Esophagus muscularis mucosa (tissue), 4 donors: Measurements from ENCODE around the gene ADH1C. TPM values are rescaled to one million over a fixed set of nuclear protein-coding genes. Genes with fewer than 3 reads are reported as not detected.

Source experiments
- DNase-seq: peaks from one replicate; pipeline ENCODE4 v3.0.0-alpha.2; 2017; ENCODE audit errors: extremely low spot score
- H3K27ac ChIP-seq, 4 donors: fragments of 200-600 bp; sonication (generic); replicated peaks in 1 of 4; 1 replicate in 3 of 4; 2 replicates in 1 of 4; pipeline ENCODE4 v1.5.1; 2016 to 2019; ENCODE audit warnings: mild to moderate bottlenecking in 1 of 4
- H3K27me3 ChIP-seq, 4 donors: fragments of 200-600 bp; sonication (generic); one replicate each; pipeline versions ENCODE4 v1.5.1 to v1.6.0; 2016 to 2019
- H3K36me3 ChIP-seq, 4 donors: fragments of 200-600 bp; sonication (generic); one replicate each; pipeline ENCODE4 v1.5.1; 2016 to 2019
- H3K4me1 ChIP-seq, 4 donors: fragments of 200-600 bp; sonication (generic); one replicate each; pipeline ENCODE4 v1.5.1; 2016 to 2019
- H3K4me3 ChIP-seq, 4 donors: fragments of 200-600 bp; sonication (generic); 1 replicate in 2 of 4; 2 replicates in 2 of 4; pipeline ENCODE4 v1.5.1; 2016 to 2019; ENCODE audit warnings: mild to moderate bottlenecking in 4 of 4, moderate library complexity in 1 of 4
- H3K9me3 ChIP-seq, 4 donors: fragments of 200-600 bp; sonication (generic); 1 replicate in 3 of 4; 2 replicates in 1 of 4; pipeline ENCODE4 v1.5.1; 2016 to 2019
- EP300 ChIP-seq: sonication (generic); formaldehyde crosslinking; IDR thresholded peaks from one replicate; pipeline ENCODE4 v1.6.1; 2017; ENCODE audit warnings: antibody characterized with exemption
- POLR2A ChIP-seq: fragments of 450-650 bp; IDR thresholded peaks from one replicate; pipeline ENCODE4 v1.6.1; 2017; ENCODE audit warnings: antibody characterized with exemption, moderate library complexity, mild to moderate bottlenecking, low read depth
- POLR2AphosphoS5 ChIP-seq, 2 donors: sonication (generic); formaldehyde crosslinking; IDR thresholded peaks; one replicate each; pipeline ENCODE4 v1.6.1; 2017; ENCODE audit warnings: antibody characterized with exemption in 2 of 2
- WGBS: methylation state at CpG from one replicate; pipeline ENCODE4 v1.1.5; 2018; 5-methylcytosine and 5-hydroxymethylcytosine counted together
- intact Hi-C: fragments of 100-400 bp; cut with DNase I; formaldehyde crosslinking; loops from one replicate; pipeline ENCODE4 v1.15.1; 2023
- total RNA-seq, 4 donors: library from RNA; depleted of rRNA; stranded (reverse); fragments of >200 nt; gene quantifications; one replicate each; pipeline versions ENCODE4 v1.1.0 to v1.2.1, GENCODE V29; 2016
- TF ChIP-seq, protein P1 (sequence below), 3 experiments: fragments of 200-600 bp in 2 of 3; fragments of 450-650 bp in 1 of 3; sonication (generic) in 2 of 3; IDR thresholded peaks; one replicate each; pipeline ENCODE4 v1.5.1; 2017 to 2019; ENCODE audit warnings: antibody characterized with exemption in 3 of 3, mild to moderate bottlenecking in 2 of 3, moderate library complexity in 1 of 3

Gene ADH1C
- total RNA-seq, 4 donors from 2014 or later = 4.0 to 6.1 (median 4.9) TPM

DNA sequence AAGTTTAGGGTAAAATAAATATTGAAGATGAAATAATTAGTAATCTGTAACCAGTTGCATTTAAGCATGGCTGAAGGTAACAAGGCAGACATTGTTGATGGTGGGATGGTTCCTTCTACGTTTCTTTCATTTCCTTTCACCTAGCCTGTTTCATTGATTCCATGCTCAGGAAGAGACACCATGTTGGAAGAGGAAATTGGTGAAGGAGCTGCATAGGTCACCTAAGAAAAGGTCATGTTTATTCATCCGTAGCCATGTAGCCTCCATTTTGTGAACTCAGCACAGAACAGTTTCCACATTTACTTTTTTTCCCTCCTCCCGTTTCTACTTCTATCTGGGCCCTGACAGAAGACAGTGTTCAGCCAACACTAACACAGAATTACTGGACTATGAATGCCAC, 35.2 kb downstream of the ADH1C start:
- peak overlapping the region in 2 of 4 donors; percentile 8 to 31 for H3K27ac ChIP-seq
- 75% methylated on average over 3 of the region's 3 CpGs for WGBS

DNA sequence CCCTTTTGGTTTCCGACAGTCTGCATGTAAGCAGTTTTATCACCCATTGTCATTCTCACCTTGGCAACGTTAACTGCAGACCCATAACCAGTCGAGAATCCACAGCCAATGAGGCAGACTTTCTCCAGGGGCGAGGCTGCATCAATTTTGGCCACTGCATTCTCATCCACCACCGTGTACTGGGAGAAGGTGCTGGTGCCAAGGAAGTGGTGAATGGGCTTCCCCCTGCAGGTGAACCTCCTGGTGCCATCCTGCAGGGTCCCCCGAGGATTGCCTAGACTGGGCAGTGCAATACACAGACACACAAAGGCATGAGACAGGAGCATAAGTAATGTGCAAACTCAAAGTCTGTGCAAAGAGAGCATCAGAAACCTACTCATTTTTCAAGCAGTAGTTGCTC, 36.7 kb downstream of the ADH1C start:
- DNase-seq = no peak
- peak overlapping the region in 1 of 4 donors; percentile 36 for H3K4me3 ChIP-seq
- TF ChIP-seq, protein P1, sequence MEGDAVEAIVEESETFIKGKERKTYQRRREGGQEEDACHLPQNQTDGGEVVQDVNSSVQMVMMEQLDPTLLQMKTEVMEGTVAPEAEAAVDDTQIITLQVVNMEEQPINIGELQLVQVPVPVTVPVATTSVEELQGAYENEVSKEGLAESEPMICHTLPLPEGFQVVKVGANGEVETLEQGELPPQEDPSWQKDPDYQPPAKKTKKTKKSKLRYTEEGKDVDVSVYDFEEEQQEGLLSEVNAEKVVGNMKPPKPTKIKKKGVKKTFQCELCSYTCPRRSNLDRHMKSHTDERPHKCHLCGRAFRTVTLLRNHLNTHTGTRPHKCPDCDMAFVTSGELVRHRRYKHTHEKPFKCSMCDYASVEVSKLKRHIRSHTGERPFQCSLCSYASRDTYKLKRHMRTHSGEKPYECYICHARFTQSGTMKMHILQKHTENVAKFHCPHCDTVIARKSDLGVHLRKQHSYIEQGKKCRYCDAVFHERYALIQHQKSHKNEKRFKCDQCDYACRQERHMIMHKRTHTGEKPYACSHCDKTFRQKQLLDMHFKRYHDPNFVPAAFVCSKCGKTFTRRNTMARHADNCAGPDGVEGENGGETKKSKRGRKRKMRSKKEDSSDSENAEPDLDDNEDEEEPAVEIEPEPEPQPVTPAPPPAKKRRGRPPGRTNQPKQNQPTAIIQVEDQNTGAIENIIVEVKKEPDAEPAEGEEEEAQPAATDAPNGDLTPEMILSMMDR (IDR thresholded peaks at IDR 0.05) = no peak
- TF ChIP-seq POLR2A = no peak
- no peak for TF ChIP-seq EP300
- TF ChIP-seq POLR2AphosphoS5 (IDR thresholded peaks at IDR 0.05) = no peak
- 75% methylated on average over 6 of the region's 6 CpGs for WGBS
- intact Hi-C loops = no loop called here
- no peaks in the 10 kb centered on the region for H3K9me3 ChIP-seq
- H3K27me3 ChIP-seq = no peaks in the 10 kb centered on the region
- H3K4me1 ChIP-seq = no peaks in the 10 kb centered on the region
- no peaks in the 10 kb centered on the region for H3K36me3 ChIP-seq
- H3K27ac ChIP-seq = no peak overlapping the region

More for the DNA sequence above, 35.2 kb downstream of the ADH1C start:
- TF ChIP-seq POLR2A = no peak
- Histone ChIP-seq H3K9me3 (no peaks in the 10 kb centered on the region), H3K4me3 (peak overlapping the region; percentile 17 to 53 (median 30)), H3K27me3 (no peaks in the 10 kb centered on the region), H3K4me1 (peaks cover 0 to 12% (median 5%) of the 10 kb centered on the region in 4 donors), H3K36me3 (no peaks in the 10 kb centered on the region)
- intact Hi-C loops = no loop called here
- DNase-seq = no peak

DNA sequence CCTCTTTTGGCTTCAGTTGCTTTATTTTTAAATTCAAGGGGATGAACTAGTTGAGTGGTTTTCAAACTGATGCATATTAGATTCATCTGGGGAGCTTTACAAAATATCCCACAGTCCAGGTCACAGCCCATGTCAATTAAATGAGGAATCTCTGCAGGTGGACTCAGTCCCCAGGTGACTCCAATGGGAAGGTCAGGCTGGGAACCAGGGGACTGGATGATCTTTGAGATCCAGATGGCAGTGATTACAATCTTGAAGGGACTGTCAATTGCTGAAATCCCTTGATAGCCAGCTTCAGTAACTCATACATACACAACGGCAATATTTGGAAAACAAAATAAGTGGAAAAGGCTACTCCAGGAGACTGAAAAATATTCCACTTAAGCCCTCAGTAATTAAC, 38.3 kb downstream of the ADH1C start:
- no peak for TF ChIP-seq POLR2A
- H3K9me3 ChIP-seq = no peaks in the 10 kb centered on the region
- no peak overlapping the region for H3K27ac ChIP-seq
- WGBS = 96% methylated on average over 1 of the region's 1 CpG
- peak overlapping the region in 1 of 4 donors; percentile 36 for H3K4me3 ChIP-seq
- no peaks in the 10 kb centered on the region for H3K4me1 ChIP-seq
- no peaks in the 10 kb centered on the region for H3K27me3 ChIP-seq
- no peaks in the 10 kb centered on the region for H3K36me3 ChIP-seq
- intact Hi-C loops = no loop called here
- DNase-seq = no peak

DNA sequence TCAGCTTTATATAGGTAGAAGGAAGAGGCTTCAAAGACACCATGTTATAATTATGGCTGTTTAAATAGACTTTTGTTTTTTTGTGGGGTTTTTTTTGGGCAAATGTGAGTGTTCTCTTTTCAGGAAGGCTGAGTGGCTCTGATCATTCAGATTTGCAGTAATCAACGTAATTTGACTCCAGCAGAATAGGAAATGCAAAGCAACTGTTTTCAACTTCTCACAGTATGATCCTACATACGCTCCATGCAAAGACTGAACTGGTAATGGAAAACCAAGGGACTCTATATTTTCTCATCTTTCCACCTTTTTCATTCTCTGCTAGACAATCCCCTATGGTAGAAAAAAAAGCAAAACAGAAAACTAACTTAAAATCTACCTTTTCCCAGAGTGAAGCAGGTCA, 42.2 kb downstream of the ADH1C start:
- DNase-seq = no peak
- WGBS = 71% methylated on average over 2 of the region's 2 CpGs
- intact Hi-C loops = no loop called here
- TF ChIP-seq POLR2AphosphoS5 (IDR thresholded peaks at IDR 0.05) (no peak), POLR2A (no peak), EP300 (no peak)
- TF ChIP-seq, protein P1 (IDR thresholded peaks at IDR 0.05) = no peak
- H3K27me3 ChIP-seq = no peaks in the 10 kb centered on the region
- peak overlapping the region in 1 of 4 donors; percentile 3 for H3K27ac ChIP-seq
- H3K4me1 ChIP-seq = no peaks in the 10 kb centered on the region
- no peaks in the 10 kb centered on the region for H3K9me3 ChIP-seq
- no peaks in the 10 kb centered on the region for H3K36me3 ChIP-seq
- no peak overlapping the region for H3K4me3 ChIP-seq

DNA sequence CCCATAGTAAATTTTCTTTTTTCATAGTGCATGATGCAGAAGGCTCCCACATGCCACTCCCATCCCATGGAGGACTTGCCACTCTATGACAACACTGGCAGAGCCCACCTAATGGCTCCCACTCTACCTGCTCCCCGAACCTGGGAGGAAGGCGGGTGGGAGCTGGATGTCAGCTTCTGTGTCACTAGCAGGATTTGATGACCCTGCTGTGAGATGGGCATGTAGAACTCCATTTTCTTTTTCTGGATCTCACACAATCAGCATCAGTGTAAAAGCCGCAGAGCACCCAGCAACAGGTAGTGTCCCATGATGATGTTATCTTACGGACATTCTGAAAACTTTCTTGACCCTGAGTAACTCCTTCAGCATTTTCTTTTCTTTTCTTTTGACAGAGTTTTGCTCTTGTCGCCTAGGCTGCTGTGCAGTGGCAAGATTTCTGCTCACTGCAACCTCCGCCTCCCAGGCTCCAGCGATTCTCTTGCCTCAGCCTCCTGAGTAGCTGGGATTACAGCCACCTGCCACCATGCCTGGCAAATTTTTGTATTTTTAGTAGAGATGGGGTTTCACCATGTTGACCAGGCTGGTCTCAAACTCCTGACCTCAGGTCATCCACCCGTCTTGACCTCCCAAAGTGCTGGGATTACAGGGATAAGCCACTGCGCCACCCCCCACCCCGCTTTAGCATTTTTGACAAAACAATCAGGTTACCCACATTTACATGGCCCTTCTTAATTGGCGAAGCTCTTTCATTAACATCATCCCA, 46.7 kb downstream of the ADH1C start:
- DNase-seq = no peak
- TF ChIP-seq EP300 (no peak), POLR2AphosphoS5 (IDR thresholded peaks at IDR 0.05) (peak in 1 of 2 donors; percentile 22)
- TF ChIP-seq, protein P1 (IDR thresholded peaks at IDR 0.05) = no peak
- peaks cover 5 to 15% (median 10%) of the 10 kb centered on the region in 4 donors for H3K4me1 ChIP-seq
- WGBS = 86% methylated on average over 11 of the region's 11 CpGs
- H3K27ac ChIP-seq = no peak overlapping the region
- H3K36me3 ChIP-seq = no peaks in the 10 kb centered on the region
- intact Hi-C loops = no loop called here
- no peaks in the 10 kb centered on the region for H3K9me3 ChIP-seq
- no peak overlapping the region for H3K4me3 ChIP-seq
- H3K27me3 ChIP-seq = no peaks in the 10 kb centered on the region
